Measurements from ENCODE around the gene CCDC50.

CCDC50 gene

GRCh38 chr3:191393146-191393545 lies 64.0 kb downstream of the CCDC50 start:
- H3K4me1 Mint-ChIP-seq = no peaks in the 10 kb centered on the region
- H3K9me3 Mint-ChIP-seq = no peaks in the 10 kb centered on the region
- peaks cover 37% of the 10 kb centered on the region for H3K36me3 Mint-ChIP-seq (ENCODE audit: low read depth)
- H3K27ac Mint-ChIP-seq = no peak overlapping the region
- no peak for DNase-seq
- no peaks in the 10 kb centered on the region for H3K27me3 Mint-ChIP-seq (ENCODE audit: low read depth, poor library complexity)
- TF ChIP-seq, protein P1, sequence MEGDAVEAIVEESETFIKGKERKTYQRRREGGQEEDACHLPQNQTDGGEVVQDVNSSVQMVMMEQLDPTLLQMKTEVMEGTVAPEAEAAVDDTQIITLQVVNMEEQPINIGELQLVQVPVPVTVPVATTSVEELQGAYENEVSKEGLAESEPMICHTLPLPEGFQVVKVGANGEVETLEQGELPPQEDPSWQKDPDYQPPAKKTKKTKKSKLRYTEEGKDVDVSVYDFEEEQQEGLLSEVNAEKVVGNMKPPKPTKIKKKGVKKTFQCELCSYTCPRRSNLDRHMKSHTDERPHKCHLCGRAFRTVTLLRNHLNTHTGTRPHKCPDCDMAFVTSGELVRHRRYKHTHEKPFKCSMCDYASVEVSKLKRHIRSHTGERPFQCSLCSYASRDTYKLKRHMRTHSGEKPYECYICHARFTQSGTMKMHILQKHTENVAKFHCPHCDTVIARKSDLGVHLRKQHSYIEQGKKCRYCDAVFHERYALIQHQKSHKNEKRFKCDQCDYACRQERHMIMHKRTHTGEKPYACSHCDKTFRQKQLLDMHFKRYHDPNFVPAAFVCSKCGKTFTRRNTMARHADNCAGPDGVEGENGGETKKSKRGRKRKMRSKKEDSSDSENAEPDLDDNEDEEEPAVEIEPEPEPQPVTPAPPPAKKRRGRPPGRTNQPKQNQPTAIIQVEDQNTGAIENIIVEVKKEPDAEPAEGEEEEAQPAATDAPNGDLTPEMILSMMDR (IDR thresholded peaks at IDR 0.05) = no peak
- H3K4me3 Mint-ChIP-seq = no peak overlapping the region

DNA sequence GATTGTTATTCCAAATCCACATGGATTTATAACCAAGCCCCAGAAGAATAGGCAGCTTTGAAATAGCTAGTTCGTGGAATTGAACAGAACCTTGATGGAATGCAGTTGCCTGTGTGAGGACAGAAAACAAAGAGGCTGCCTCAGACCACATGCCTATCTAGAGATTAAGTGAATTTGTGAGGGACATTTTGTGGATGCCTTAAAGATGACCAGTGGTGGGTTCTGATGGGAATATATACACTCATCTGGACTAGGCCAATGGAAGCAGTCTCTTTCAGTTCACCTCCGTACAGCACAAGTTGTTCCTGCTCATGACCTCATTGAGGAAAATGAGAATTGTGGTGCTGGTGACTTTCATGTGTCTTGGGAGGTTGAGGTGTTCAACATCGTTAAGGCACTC lies 68.6 kb downstream of the CCDC50 start:
- Mint-ChIP-seq H3K4me3 (no peak overlapping the region), H3K9me3 (no peaks in the 10 kb centered on the region), H3K4me1 (no peaks in the 10 kb centered on the region), H3K27me3 (ENCODE audit: low read depth, poor library complexity) (peaks cover 3% of the 10 kb centered on the region), H3K27ac (no peak overlapping the region), H3K36me3 (ENCODE audit: low read depth) (peaks cover 13% of the 10 kb centered on the region)
- DNase-seq = no peak
- TF ChIP-seq, protein P1 (IDR thresholded peaks at IDR 0.05) = no peak

DNA sequence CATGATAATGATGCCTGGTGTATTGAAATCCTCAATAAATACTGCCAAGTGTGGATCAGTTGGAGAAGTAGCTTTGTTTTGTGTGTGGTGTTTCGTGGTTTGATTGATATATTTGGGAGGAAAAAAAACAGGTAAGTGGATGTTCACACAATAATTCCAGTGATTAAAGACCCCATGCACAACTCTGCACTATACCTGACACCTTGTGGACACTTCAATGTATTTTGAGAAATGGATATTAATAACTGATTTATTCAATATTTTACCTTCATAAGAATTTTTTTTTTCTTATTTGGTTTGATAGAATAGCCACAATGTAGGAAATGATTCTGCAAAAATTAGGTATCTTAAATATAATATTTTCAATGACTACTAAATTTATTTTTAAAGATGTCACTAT lies 69.4 kb downstream of the CCDC50 start:
- no peak overlapping the region for H3K4me3 Mint-ChIP-seq
- TF ChIP-seq, protein P1 (IDR thresholded peaks at IDR 0.05) = no peak
- no peaks in the 10 kb centered on the region for H3K4me1 Mint-ChIP-seq
- H3K27ac Mint-ChIP-seq = peak overlapping the region; percentile 63
- DNase-seq = no peak
- peaks cover 13% of the 10 kb centered on the region for H3K36me3 Mint-ChIP-seq (ENCODE audit: low read depth)
- no peaks in the 10 kb centered on the region for H3K9me3 Mint-ChIP-seq
- peaks cover 3% of the 10 kb centered on the region for H3K27me3 Mint-ChIP-seq (ENCODE audit: low read depth, poor library complexity)

- no peak for DNase-seq
- Mint-ChIP-seq H3K4me3 (no peak overlapping the region), H3K4me1 (no peaks in the 10 kb centered on the region), H3K27me3 (ENCODE audit: low read depth, poor library complexity) (peaks cover 3% of the 10 kb centered on the region), H3K36me3 (ENCODE audit: low read depth) (peaks cover 13% of the 10 kb centered on the region), H3K27ac (no peak overlapping the region), H3K9me3 (no peaks in the 10 kb centered on the region)
- TF ChIP-seq, protein P1 (IDR thresholded peaks at IDR 0.05) = no peak
These were observed 70.7 kb downstream of the CCDC50 start for GRCh38 chr3:191399918-191400317.

- H3K27me3 Mint-ChIP-seq (ENCODE audit: low read depth, poor library complexity) = peaks cover 3% of the 10 kb centered on the region
- TF ChIP-seq, protein P1 (IDR thresholded peaks at IDR 0.05) = no peak
- H3K4me3 Mint-ChIP-seq = no peak overlapping the region
- peaks cover 9% of the 10 kb centered on the region for H3K36me3 Mint-ChIP-seq (ENCODE audit: low read depth)
- H3K27ac Mint-ChIP-seq = no peak overlapping the region
- H3K4me1 Mint-ChIP-seq = no peaks in the 10 kb centered on the region
- no peak for DNase-seq
- H3K9me3 Mint-ChIP-seq = no peaks in the 10 kb centered on the region
These were observed 72.7 kb downstream of the CCDC50 start for GRCh38 chr3:191401775-191402357.

- H3K27me3 Mint-ChIP-seq (ENCODE audit: low read depth, poor library complexity) = no peaks in the 10 kb centered on the region
- no peak for DNase-seq
- H3K4me3 Mint-ChIP-seq = no peak overlapping the region
- H3K27ac Mint-ChIP-seq = no peak overlapping the region
- H3K4me1 Mint-ChIP-seq = peaks cover 5% of the 10 kb centered on the region
- TF ChIP-seq, protein P1 (IDR thresholded peaks at IDR 0.05) = no peak
- H3K36me3 Mint-ChIP-seq (ENCODE audit: low read depth) = peaks cover 6% of the 10 kb centered on the region
- H3K9me3 Mint-ChIP-seq = peaks cover 28% of the 10 kb centered on the region
These were observed 80.7 kb downstream of the CCDC50 start for GRCh38 chr3:191409791-191410359.
